CD14-positive monocyte (primary cell): ENCODE results near the gene CEP112. TPM values are rescaled to one million over a fixed set of nuclear protein-coding genes. Genes with fewer than 3 reads are reported as not detected.

Source experiments
- DNase-seq, 3 donors: peaks; one replicate each; pipeline ENCODE4 v3.0.0-alpha.2; 2011 to 2022
- H2AFZ ChIP-seq: 2 replicates; pipeline ENCODE4 v1.6.0; 2012; ENCODE audit warnings: mild to moderate bottlenecking, low read depth, low read length, inconsistent platforms; ENCODE audit not compliant: insufficient read depth, poor library complexity, severe bottlenecking
- H3K27ac ChIP-seq, 2 donors: 1 replicate in 1 of 2; 2 replicates in 1 of 2; pipeline ENCODE4 v1.5.1; 2012 to 2013; ENCODE audit warnings: low read length in 2 of 2, control low read depth in 1 of 2, inconsistent platforms in 1 of 2, low read depth in 1 of 2, mild to moderate bottlenecking in 1 of 2
- H3K27me3 ChIP-seq, 2 donors: one replicate each; pipeline versions ENCODE4 v1.6.0 to v1.6.1; 2011 to 2013; ENCODE audit warnings: low read length in 2 of 2; ENCODE audit not compliant: control insufficient read depth in 2 of 2, insufficient read depth in 2 of 2
- H3K36me3 ChIP-seq, 2 donors: replicated peaks in 1 of 2; 1 replicate in 1 of 2; 2 replicates in 1 of 2; pipeline versions ENCODE4 v1.5.1 to v1.6.1; 2012 to 2013; ENCODE audit warnings: low read length in 2 of 2, control low read depth in 1 of 2, inconsistent platforms in 1 of 2, mild to moderate bottlenecking in 1 of 2; ENCODE audit not compliant: insufficient read depth in 2 of 2, control insufficient read depth in 1 of 2
- H3K4me1 ChIP-seq, 2 donors: 1 replicate in 1 of 2; 2 replicates in 1 of 2; pipeline versions ENCODE4 v1.5.1 to v1.6.1; 2012 to 2013; ENCODE audit warnings: low read length in 2 of 2, control low read depth in 1 of 2, inconsistent platforms in 1 of 2, mild to moderate bottlenecking in 1 of 2, moderate library complexity in 1 of 2; ENCODE audit not compliant: insufficient read depth in 2 of 2, control insufficient read depth in 1 of 2
- H3K4me2 ChIP-seq: replicated peaks from 2 replicates; pipeline ENCODE3; 2012; ENCODE audit warnings: low read length, moderate library complexity, mild to moderate bottlenecking; ENCODE audit not compliant: poor library complexity, severe bottlenecking; ENCODE audit errors: extremely low read depth
- H3K4me3 ChIP-seq, 3 experiments: fragments of 200-600 bp in 1 of 3; sonication (generic) in 1 of 3; replicated peaks in 1 of 3; 1 replicate in 2 of 3; 2 replicates in 1 of 3; pipeline ENCODE4 v1.5.1; 2011 to 2013; ENCODE audit warnings: low read length in 3 of 3, mild to moderate bottlenecking in 3 of 3, control low read depth in 2 of 3, low read depth in 2 of 3, inconsistent platforms in 1 of 3, moderate library complexity in 1 of 3
- H3K79me2 ChIP-seq: 2 replicates; pipeline ENCODE4 v1.6.0; 2012; ENCODE audit warnings: mild to moderate bottlenecking, control low read depth, inconsistent platforms, low read length, moderate library complexity; ENCODE audit not compliant: insufficient read depth
- H3K9ac ChIP-seq: 2 replicates; pipeline ENCODE4 v1.6.0; 2017; ENCODE audit warnings: low read length, mild to moderate bottlenecking; ENCODE audit not compliant: insufficient read depth, poor library complexity, severe bottlenecking
- H3K9me3 ChIP-seq, 2 donors: replicated peaks in 1 of 2; 1 replicate in 1 of 2; 2 replicates in 1 of 2; pipeline versions ENCODE4 v1.5.1 to v1.6.1; 2012 to 2013; ENCODE audit warnings: low read length in 2 of 2, control low read depth in 1 of 2; ENCODE audit not compliant: control insufficient read depth in 1 of 2, insufficient read depth in 1 of 2
- H4K20me1 ChIP-seq: 2 replicates; pipeline ENCODE4 v1.6.0; 2012; ENCODE audit warnings: mild to moderate bottlenecking, low read length, control low read depth, moderate library complexity; ENCODE audit not compliant: insufficient read depth
- H3K27ac Mint-ChIP-seq, 7 donors: one replicate each; pipeline ENCODE4 v1.8.0; 2020; ENCODE audit warnings: mild to moderate bottlenecking in 7 of 7, mixed read lengths in 7 of 7, moderate library complexity in 6 of 7, inconsistent platforms in 2 of 7
- H3K27me3 Mint-ChIP-seq, 3 donors: one replicate each; pipeline ENCODE4 v1.8.0; 2021 to 2022; ENCODE audit warnings: low read depth in 3 of 3, mild to moderate bottlenecking in 3 of 3, mixed read lengths in 3 of 3, moderate library complexity in 3 of 3, inconsistent platforms in 1 of 3
- H3K36me3 Mint-ChIP-seq, 2 donors: one replicate each; pipeline ENCODE4 v1.8.0; 2020; ENCODE audit warnings: mixed read lengths in 2 of 2, inconsistent platforms in 1 of 2, mild to moderate bottlenecking in 1 of 2
- H3K4me1 Mint-ChIP-seq: one replicate; pipeline ENCODE4 v1.8.0; 2020; ENCODE audit warnings: mild to moderate bottlenecking, mixed read lengths
- H3K4me3 Mint-ChIP-seq, 2 donors: one replicate each; pipeline ENCODE4 v1.8.0; 2020; ENCODE audit warnings: mild to moderate bottlenecking in 2 of 2, mixed read lengths in 2 of 2, moderate library complexity in 1 of 2
- H3K9me3 Mint-ChIP-seq, 7 donors: one replicate each; pipeline ENCODE4 v1.8.0; 2020 to 2022; ENCODE audit warnings: mixed read lengths in 7 of 7, mild to moderate bottlenecking in 6 of 7, moderate library complexity in 6 of 7, inconsistent platforms in 2 of 7
- WGBS: methylation state at CpG from one replicate; pipeline ENCODE4 v1.1.5; 2013; ENCODE audit warnings: missing lambda C conversion rate; ENCODE audit not compliant: insufficient coverage; 5-methylcytosine and 5-hydroxymethylcytosine counted together
- intact Hi-C, 2 donors: fragments of 100-400 bp; cut with micrococcal nuclease; formaldehyde crosslinking; loops; one replicate each; pipeline versions ENCODE4 v1.15.0 to v1.15.1; 2023
- polyA plus RNA-seq, 3 donors: library from polyadenylated mRNA; depleted of rRNA in 1 of 3; unstranded in 2 of 3; stranded (reverse) in 1 of 3; fragments of 300-500 nt in 2 of 3; fragments of >200 nt in 1 of 3; fragmentation: Illumina TruSeq in 2 of 3; gene quantifications; 1 replicate in 2 of 3; 2 replicates in 1 of 3; pipeline ENCODE4 v1.2.3, GENCODE V29; 2012 to 2021
- TF ChIP-seq, protein P1 (sequence below): fragments of 200-600 bp; IDR thresholded peaks from one replicate; pipeline ENCODE4 v1.8.0; 2022; ENCODE audit warnings: antibody characterized with exemption, mild to moderate bottlenecking

Gene CEP112
- polyA plus RNA-seq, 3 donors: 0.10 TPM; not detected in 2

DNA sequence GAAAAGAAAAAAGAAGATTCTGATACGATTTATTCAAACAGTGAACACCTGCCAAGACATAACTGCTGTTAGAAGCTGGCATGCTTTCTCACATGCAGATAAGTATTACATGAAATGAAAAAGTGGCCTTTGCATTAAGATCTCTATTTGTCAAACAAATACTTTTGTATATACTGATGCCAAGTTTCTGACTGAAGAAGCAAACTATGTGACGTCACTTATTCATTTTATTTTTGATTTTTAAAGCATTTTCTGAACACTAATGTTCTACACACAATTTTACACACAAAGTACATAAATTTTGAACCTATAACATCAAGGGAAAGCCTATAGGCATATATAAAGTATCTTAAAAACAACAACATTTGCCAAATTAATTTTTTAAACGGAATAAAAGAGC lies 153.8 kb downstream of the CEP112 start:
- H3K9ac ChIP-seq: no peak overlapping the region
- H2AFZ ChIP-seq: no peak overlapping the region
- H4K20me1 ChIP-seq: no peaks in the 10 kb centered on the region
- H3K4me3 ChIP-seq: no peak overlapping the region
- H3K9me3 Mint-ChIP-seq: peaks cover 0 to 2% (median 0%) of the 10 kb centered on the region in 7 donors
- no peak for DNase-seq
- no peaks in the 10 kb centered on the region for H3K4me1 Mint-ChIP-seq
- peaks cover 0 to 2% (median 0%) of the 10 kb centered on the region in 3 donors for H3K27me3 Mint-ChIP-seq
- no peaks in the 10 kb centered on the region for H3K36me3 ChIP-seq
- no peaks in the 10 kb centered on the region for H3K27me3 ChIP-seq
- no CpG with 5 or more reads among the region's 3 CpGs for WGBS
- H3K79me2 ChIP-seq: no peaks in the 10 kb centered on the region
- H3K9me3 ChIP-seq: no peaks in the 10 kb centered on the region
- TF ChIP-seq, protein P1, sequence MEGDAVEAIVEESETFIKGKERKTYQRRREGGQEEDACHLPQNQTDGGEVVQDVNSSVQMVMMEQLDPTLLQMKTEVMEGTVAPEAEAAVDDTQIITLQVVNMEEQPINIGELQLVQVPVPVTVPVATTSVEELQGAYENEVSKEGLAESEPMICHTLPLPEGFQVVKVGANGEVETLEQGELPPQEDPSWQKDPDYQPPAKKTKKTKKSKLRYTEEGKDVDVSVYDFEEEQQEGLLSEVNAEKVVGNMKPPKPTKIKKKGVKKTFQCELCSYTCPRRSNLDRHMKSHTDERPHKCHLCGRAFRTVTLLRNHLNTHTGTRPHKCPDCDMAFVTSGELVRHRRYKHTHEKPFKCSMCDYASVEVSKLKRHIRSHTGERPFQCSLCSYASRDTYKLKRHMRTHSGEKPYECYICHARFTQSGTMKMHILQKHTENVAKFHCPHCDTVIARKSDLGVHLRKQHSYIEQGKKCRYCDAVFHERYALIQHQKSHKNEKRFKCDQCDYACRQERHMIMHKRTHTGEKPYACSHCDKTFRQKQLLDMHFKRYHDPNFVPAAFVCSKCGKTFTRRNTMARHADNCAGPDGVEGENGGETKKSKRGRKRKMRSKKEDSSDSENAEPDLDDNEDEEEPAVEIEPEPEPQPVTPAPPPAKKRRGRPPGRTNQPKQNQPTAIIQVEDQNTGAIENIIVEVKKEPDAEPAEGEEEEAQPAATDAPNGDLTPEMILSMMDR: no peak
- H3K36me3 Mint-ChIP-seq: no peaks in the 10 kb centered on the region
- H3K4me2 ChIP-seq: no peak overlapping the region
- H3K4me3 Mint-ChIP-seq: no peak overlapping the region
- H3K27ac Mint-ChIP-seq: no peak overlapping the region
- intact Hi-C loops: no loop called here
- H3K4me1 ChIP-seq: no peaks in the 10 kb centered on the region
- H3K27ac ChIP-seq: no peak overlapping the region

DNA sequence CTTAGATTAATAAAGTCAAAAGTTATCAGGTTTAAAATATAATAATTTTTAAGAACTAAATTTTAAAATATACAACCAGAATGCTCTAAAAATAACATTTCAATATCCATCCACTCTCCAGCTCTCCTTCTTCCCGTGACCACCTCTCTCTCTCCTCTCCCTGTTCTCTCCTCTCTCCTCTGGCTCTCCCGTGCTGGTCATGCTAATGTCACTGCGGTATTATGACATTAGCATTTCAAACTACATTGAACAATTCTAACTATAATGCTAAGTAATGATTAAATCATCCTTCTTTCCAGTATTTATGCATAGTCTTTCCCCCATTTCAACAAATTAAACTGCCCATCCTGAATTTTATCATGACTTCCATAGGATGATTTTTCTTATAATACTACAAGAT lies 154.7 kb downstream of the CEP112 start:
- peaks cover 0 to 3% (median 0%) of the 10 kb centered on the region in 7 donors for H3K9me3 Mint-ChIP-seq
- Histone ChIP-seq H3K4me3 (no peak overlapping the region), H3K4me2 (no peak overlapping the region), H2AFZ (no peak overlapping the region), H3K79me2 (no peaks in the 10 kb centered on the region), H3K9ac (no peak overlapping the region), H3K9me3 (no peaks in the 10 kb centered on the region), H3K36me3 (no peaks in the 10 kb centered on the region), H3K4me1 (no peaks in the 10 kb centered on the region), H3K27ac (no peak overlapping the region), H4K20me1 (no peaks in the 10 kb centered on the region), H3K27me3 (no peaks in the 10 kb centered on the region)
- WGBS: 95% methylated on average over 2 of the region's 3 CpGs
- no peak overlapping the region for H3K27ac Mint-ChIP-seq
- TF ChIP-seq, protein P1: no peak
- no peak for DNase-seq
- H3K36me3 Mint-ChIP-seq: no peaks in the 10 kb centered on the region
- H3K27me3 Mint-ChIP-seq: peaks cover 0 to 2% (median 0%) of the 10 kb centered on the region in 3 donors
- H3K4me3 Mint-ChIP-seq: no peak overlapping the region
- intact Hi-C loops: no loop called here
- no peaks in the 10 kb centered on the region for H3K4me1 Mint-ChIP-seq
